Prostate gland (tissue), 2 donors: Measurements from ENCODE around the gene RSBN1L.

Experiments used
- CTCF ChIP-seq, 4 experiments: fragments of 200-600 bp in 2 of 4; fragments of 450-650 bp in 2 of 4; sonication (generic) in 2 of 4; IDR thresholded peaks; 1 replicate in 3 of 4; 2 replicates in 1 of 4; pipeline ENCODE4 v1.5.1; 2016 to 2019; ENCODE audit warnings: antibody characterized with exemption in 4 of 4, mild to moderate bottlenecking in 2 of 4, moderate library complexity in 2 of 4
- POLR2A ChIP-seq: fragments of 450-650 bp; IDR thresholded peaks from one replicate; pipeline ENCODE4 v1.6.1; 2016; ENCODE audit warnings: antibody characterized with exemption, mild to moderate bottlenecking

DNA sequence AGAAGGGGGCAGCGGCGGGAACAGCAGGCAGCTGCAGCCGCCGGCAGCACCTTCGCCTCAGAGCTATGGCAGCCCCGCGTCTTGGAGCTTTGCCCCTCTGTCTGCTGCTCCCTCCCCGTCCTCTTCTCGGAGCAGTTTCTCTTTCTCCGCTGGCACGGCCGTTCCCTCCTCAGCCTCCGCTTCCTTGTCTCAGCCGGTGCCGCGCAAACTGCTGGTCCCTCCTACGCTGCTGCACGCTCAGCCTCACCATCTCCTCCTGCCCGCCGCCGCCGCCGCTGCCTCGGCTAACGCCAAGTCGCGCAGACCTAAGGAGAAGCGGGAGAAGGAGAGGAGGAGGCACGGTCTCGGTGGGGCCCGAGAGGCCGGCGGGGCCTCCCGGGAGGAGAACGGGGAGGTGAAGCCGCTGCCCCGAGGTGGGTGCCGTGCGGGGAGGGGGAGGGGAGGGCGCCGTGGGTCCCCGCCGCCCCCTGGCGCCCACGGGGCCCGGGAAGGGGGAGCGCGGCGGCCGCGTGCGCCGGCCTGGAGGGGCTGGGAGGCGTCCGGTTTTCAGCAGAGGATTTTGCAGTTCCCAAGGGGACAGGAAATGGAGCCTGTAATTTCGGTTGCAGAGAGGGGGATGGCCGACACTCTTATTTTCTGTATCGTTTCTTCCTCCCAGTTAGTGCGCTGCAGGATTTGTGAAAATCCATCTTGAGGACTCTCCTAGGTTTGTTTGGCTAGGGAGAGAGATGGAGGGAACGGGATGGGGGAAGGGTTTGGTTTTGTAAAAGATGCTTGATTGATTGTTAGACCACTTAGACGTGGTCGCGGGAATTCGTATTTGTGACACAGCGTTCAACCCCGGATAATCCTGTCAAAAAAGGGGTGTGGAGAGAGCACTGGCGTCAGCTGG, 630 bp downstream of the RSBN1L start:
- peak in 1 of 4 experiments; percentile 5 for TF ChIP-seq CTCF (IDR thresholded peaks at IDR 0.05)
- peak; percentile 48 for TF ChIP-seq POLR2A
